Neural cell (in vitro differentiated cells): ENCODE data around the gene KRTAP10-10. TPM values are rescaled to one million over a fixed set of nuclear protein-coding genes. Genes with fewer than 3 reads are reported as not detected.

Experiments
- H2AFZ ChIP-seq: fragments of 200-600, 300-800 bp; sonication (generic), shearing (Covaris generic); 2 replicates; pipeline ENCODE4 v1.6.0; 2014; ENCODE audit warnings: low read depth, mild to moderate bottlenecking, antibody characterized with exemption, low read length, moderate library complexity
- H3F3A ChIP-seq: fragments of 200-600 bp; shearing (Covaris generic); 2 replicates; pipeline ENCODE4 v1.6.1; 2016; ENCODE audit warnings: mild to moderate bottlenecking, moderate library complexity, mixed read lengths, antibody characterized with exemption, low read length; ENCODE audit not compliant: insufficient read depth, poor library complexity, severe bottlenecking
- H3K27ac ChIP-seq: fragments of 200-600, 300-800 bp; sonication (generic), shearing (Covaris generic); 2 replicates; pipeline ENCODE4 v1.5.1; 2014; ENCODE audit warnings: mild to moderate bottlenecking, low read length, moderate library complexity
- H3K27me3 ChIP-seq: fragments of 300-800, 200-600 bp; sonication (generic), shearing (Covaris generic); 2 replicates; pipeline ENCODE4 v1.6.0; 2014; ENCODE audit warnings: mild to moderate bottlenecking, low read depth, low read length, moderate library complexity; ENCODE audit not compliant: insufficient read depth
- H3K36me3 ChIP-seq: fragments of 300-800, 200-600 bp; sonication (generic), shearing (Covaris generic); 2 replicates; pipeline ENCODE4 v1.5.1; 2014; ENCODE audit warnings: mild to moderate bottlenecking, antibody characterized with exemption, low read length, moderate library complexity; ENCODE audit not compliant: insufficient read depth
- H3K4me2 ChIP-seq: fragments of 300-800, 200-600 bp; sonication (generic), shearing (Covaris generic); 2 replicates; pipeline ENCODE4 v1.6.0; 2014; ENCODE audit warnings: mild to moderate bottlenecking, low read length
- H3K4me3 ChIP-seq: fragments of 300-800, 200-600 bp; sonication (generic), shearing (Covaris generic); 2 replicates; pipeline ENCODE4 v1.5.1; 2014; ENCODE audit warnings: mild to moderate bottlenecking, low read length, moderate library complexity
- H3K79me2 ChIP-seq: fragments of 200-600 bp; shearing (Covaris generic); replicated peaks from 2 replicates; pipeline ENCODE4 v1.6.0; 2014; ENCODE audit warnings: mild to moderate bottlenecking, low read length, moderate library complexity; ENCODE audit not compliant: insufficient read depth
- H3K9ac ChIP-seq: fragments of 300-800, 200-600 bp; sonication (generic), shearing (Covaris generic); 2 replicates; pipeline ENCODE4 v1.6.1; 2016; ENCODE audit warnings: mild to moderate bottlenecking, low read length, mixed read lengths
- H3K9me2 ChIP-seq: fragments of 200-600 bp; shearing (Covaris generic); 2 replicates; pipeline ENCODE4 v1.6.1; 2016; ENCODE audit warnings: mild to moderate bottlenecking, low read length, mixed read lengths; ENCODE audit not compliant: insufficient read depth
- H3K9me3 ChIP-seq: fragments of 200-600, 300-800 bp; sonication (generic), shearing (Covaris generic); 2 replicates; pipeline ENCODE4 v1.6.1; 2016; ENCODE audit warnings: mild to moderate bottlenecking, mixed run types, low read length, moderate library complexity, mixed read lengths
- H4K20me1 ChIP-seq: fragments of 200-600 bp; shearing (Covaris generic); 2 replicates; pipeline ENCODE4 v1.6.1; 2016; ENCODE audit warnings: mild to moderate bottlenecking, mixed run types; ENCODE audit not compliant: insufficient read depth
- CTCF ChIP-seq: fragments of 450-650 bp; IDR thresholded peaks from 2 replicates; pipeline ENCODE4 v1.5.1; 2014; ENCODE audit warnings: antibody characterized with exemption, mild to moderate bottlenecking, moderate library complexity; ENCODE audit not compliant: poor library complexity, severe bottlenecking
- EP300 ChIP-seq: fragments of 450-650 bp; conservative IDR thresholded peaks from 2 replicates; pipeline ENCODE4 v1.6.1; 2014; ENCODE audit warnings: antibody characterized with exemption, mild to moderate bottlenecking, moderate library complexity; ENCODE audit not compliant: poor library complexity, severe bottlenecking
- EZH2 ChIP-seq: fragments of 200-600, 300-800 bp; shearing (Covaris generic), sonication (generic); IDR thresholded peaks from 2 replicates; pipeline ENCODE4 v1.6.1; 2014; ENCODE audit warnings: antibody characterized with exemption, low read length, borderline replicate concordance, mild to moderate bottlenecking; ENCODE audit not compliant: insufficient read depth, poor library complexity, severe bottlenecking
- MXI1 ChIP-seq: fragments of 450-650 bp; conservative IDR thresholded peaks from 2 replicates; pipeline ENCODE4 v1.6.1; 2014; ENCODE audit warnings: antibody characterized with exemption, mild to moderate bottlenecking; ENCODE audit not compliant: poor library complexity, severe bottlenecking
- POLR2AphosphoS5 ChIP-seq: IDR thresholded peaks from 2 replicates; pipeline ENCODE4 v1.6.1; 2012
- RAD21 ChIP-seq: fragments of 450-650 bp; conservative IDR thresholded peaks from 2 replicates; pipeline ENCODE4 v1.6.1; 2014; ENCODE audit warnings: antibody characterized with exemption, mild to moderate bottlenecking, moderate library complexity
- REST ChIP-seq: IDR thresholded peaks from 2 replicates; pipeline ENCODE4 v1.6.1; 2012; ENCODE audit warnings: borderline replicate concordance
- SMC3 ChIP-seq: fragments of 450-650 bp; conservative IDR thresholded peaks from 2 replicates; pipeline ENCODE4 v1.6.1; 2014; ENCODE audit warnings: antibody characterized with exemption, mild to moderate bottlenecking, moderate library complexity; ENCODE audit not compliant: poor library complexity
- TAF1 ChIP-seq: IDR thresholded peaks from 2 replicates; pipeline ENCODE4 v1.6.1; 2012; ENCODE audit warnings: low read depth
- polyA plus RNA-seq: library from polyadenylated mRNA; depleted of rRNA; stranded (reverse); fragments of >200 nt; gene quantifications from 2 replicates; pipeline ENCODE4 v1.2.3, GENCODE V29; 2014

Gene KRTAP10-10
- polyA plus RNA-seq, 1 donor from 2014 or later = not detected

GRCh38 chr21:44596068-44596725, 41.0 kb upstream of the KRTAP10-10 start:
- Histone ChIP-seq H3K4me3 (no peak overlapping the region), H3F3A (no peaks in the 10 kb centered on the region), H3K9me2 (no peaks in the 10 kb centered on the region), H3K36me3 (no peaks in the 10 kb centered on the region), H3K4me2 (no peak overlapping the region), H4K20me1 (no peaks in the 10 kb centered on the region), H3K79me2 (no peaks in the 10 kb centered on the region), H3K9ac (no peak overlapping the region), H2AFZ (no peak overlapping the region), H3K9me3 (no peaks in the 10 kb centered on the region), H3K27ac (no peak overlapping the region), H3K27me3 (no peaks in the 10 kb centered on the region)
- TF ChIP-seq POLR2AphosphoS5 (no peak), TAF1 (no peak), MXI1 (no peak), REST (no peak)

GRCh38 chr21:44598061-44598460, 39.1 kb upstream of the KRTAP10-10 start:
- Histone ChIP-seq H3K36me3 (no peaks in the 10 kb centered on the region), H2AFZ (no peak overlapping the region), H3F3A (no peaks in the 10 kb centered on the region), H3K4me3 (no peak overlapping the region), H3K27ac (no peak overlapping the region), H3K9me3 (no peaks in the 10 kb centered on the region), H3K27me3 (no peaks in the 10 kb centered on the region), H3K9ac (no peak overlapping the region), H3K4me2 (no peak overlapping the region), H3K79me2 (no peaks in the 10 kb centered on the region), H3K9me2 (no peaks in the 10 kb centered on the region), H4K20me1 (no peaks in the 10 kb centered on the region)
- no peak for TF ChIP-seq MXI1
- TF ChIP-seq EZH2 = no peak
- TF ChIP-seq CTCF = no peak
- no peak for TF ChIP-seq EP300
- TF ChIP-seq TAF1 = no peak
- no peak for TF ChIP-seq RAD21
- TF ChIP-seq SMC3 = no peak
- no peak for TF ChIP-seq POLR2AphosphoS5
- TF ChIP-seq REST = no peak
